ENCODE results near the gene BCAT1.
"Not testable (repeated sequence)": the region's sequence is repeated elsewhere in the genome, so short reads cannot be mapped to it uniquely, and the experiment has no call there.

The BCAT1 gene

GRCh38 chr12:24853094-24853493, 95.8 kb downstream of the BCAT1 start:
- DNase-seq (ENCODE audit: low read depth) = no peak
- TF ChIP-seq CTCF (conservative IDR thresholded peaks at IDR 0.05; ENCODE audit: low read length) = no peak
- H3K4me3 ChIP-seq (ENCODE audit: low read length) = no peak overlapping the region

- TF ChIP-seq CTCF (conservative IDR thresholded peaks at IDR 0.05; ENCODE audit: low read length) = peak; percentile 56
- no peak overlapping the region for H3K4me3 ChIP-seq (ENCODE audit: low read length)
- DNase-seq (ENCODE audit: low read depth) = no peak
Measured at GRCh38 chr12:24852420-24852819, 96.5 kb downstream of the BCAT1 start.

- not testable (repeated sequence) for H3K4me3 ChIP-seq (ENCODE audit: low read length); DNase-seq (ENCODE audit: low read depth)
Measured at GRCh38 chr12:24851883-24852282, 97.0 kb downstream of the BCAT1 start.

- no peak for TF ChIP-seq CTCF (conservative IDR thresholded peaks at IDR 0.05; ENCODE audit: low read length)
- no peak overlapping the region for H3K4me3 ChIP-seq (ENCODE audit: low read length)
- DNase-seq (ENCODE audit: low read depth) = no peak
Measured at GRCh38 chr12:24851341-24851740, 97.6 kb downstream of the BCAT1 start.

GRCh38 chr12:24850496-24850895, 98.4 kb downstream of the BCAT1 start:
- no peak overlapping the region for H3K4me3 ChIP-seq (ENCODE audit: low read length)
- TF ChIP-seq CTCF (conservative IDR thresholded peaks at IDR 0.05; ENCODE audit: low read length) = no peak

GRCh38 chr12:24848941-24849477, 99.9 kb downstream of the BCAT1 start:
- no peak overlapping the region for H3K4me3 ChIP-seq (ENCODE audit: low read length)
- no peak for TF ChIP-seq CTCF (conservative IDR thresholded peaks at IDR 0.05; ENCODE audit: low read length)
- no peak for DNase-seq (ENCODE audit: low read depth)

More at GRCh38 chr12:24850496-24850895, 98.4 kb downstream of the BCAT1 start:
- DNase-seq (ENCODE audit: low read depth) = no peak

GRCh38 chr12:24846689-24847088, 102.2 kb downstream of the BCAT1 start:
- H3K4me3 ChIP-seq (ENCODE audit: low read length) = no peak overlapping the region
- TF ChIP-seq CTCF (conservative IDR thresholded peaks at IDR 0.05; ENCODE audit: low read length) = no peak
- no peak for DNase-seq (ENCODE audit: low read depth)

GRCh38 chr12:24845615-24846014, 103.3 kb downstream of the BCAT1 start:
- H3K4me3 ChIP-seq (ENCODE audit: low read length) = no peak overlapping the region
- TF ChIP-seq CTCF (conservative IDR thresholded peaks at IDR 0.05; ENCODE audit: low read length) = no peak
- no peak for DNase-seq (ENCODE audit: low read depth)
